ENCODE data around the gene GLO1. TPM values are rescaled to one million over a fixed set of nuclear protein-coding genes. Genes with fewer than 3 reads are reported as not detected.
A peak's percentile ranks its signal among the peaks of the same experiment; 100 is the strongest.

Gene GLO1
- total RNA-seq, 4 donors from 2014 or later: 43.5 to 124 (median 80.7) TPM

DNA sequence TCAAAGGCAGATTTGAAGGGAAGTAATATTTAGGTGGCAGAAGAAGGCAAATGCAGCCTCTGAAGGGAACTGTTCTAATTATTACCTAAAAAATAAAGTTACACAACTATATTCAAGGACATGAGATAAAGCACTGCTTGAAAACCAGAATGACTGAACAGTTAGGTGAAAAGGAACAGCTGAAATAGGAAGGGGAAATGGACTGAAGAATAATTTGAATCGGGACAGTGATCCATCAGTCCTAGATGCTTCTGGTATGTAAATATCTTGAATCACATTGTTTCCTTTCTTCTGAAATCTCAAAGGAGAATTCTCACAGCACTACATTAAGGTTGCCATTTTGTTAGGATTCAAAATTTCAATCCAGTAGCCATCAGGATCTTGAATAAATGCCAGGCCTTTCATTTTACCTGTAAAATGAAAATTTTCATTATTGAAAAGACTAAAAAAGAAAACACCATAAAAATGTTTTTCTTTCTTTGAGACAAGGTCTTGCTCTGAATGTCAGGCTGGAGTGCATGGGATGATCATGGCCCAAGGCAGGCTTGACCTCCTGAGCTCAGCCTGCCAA, 25.9 kb downstream of the GLO1 start:
- 82% methylated on average over 1 of the region's 1 CpG for WGBS
- Histone ChIP-seq H3K4me3 (no peak overlapping the region), H3K36me3 (peaks cover 52% of the 10 kb centered on the region), H3K4me1 (no peaks in the 10 kb centered on the region), H3K9me3 (no peaks in the 10 kb centered on the region), H3K27me3 (no peaks in the 10 kb centered on the region), H3K27ac (no peak overlapping the region)
- TF ChIP-seq, protein P1, sequence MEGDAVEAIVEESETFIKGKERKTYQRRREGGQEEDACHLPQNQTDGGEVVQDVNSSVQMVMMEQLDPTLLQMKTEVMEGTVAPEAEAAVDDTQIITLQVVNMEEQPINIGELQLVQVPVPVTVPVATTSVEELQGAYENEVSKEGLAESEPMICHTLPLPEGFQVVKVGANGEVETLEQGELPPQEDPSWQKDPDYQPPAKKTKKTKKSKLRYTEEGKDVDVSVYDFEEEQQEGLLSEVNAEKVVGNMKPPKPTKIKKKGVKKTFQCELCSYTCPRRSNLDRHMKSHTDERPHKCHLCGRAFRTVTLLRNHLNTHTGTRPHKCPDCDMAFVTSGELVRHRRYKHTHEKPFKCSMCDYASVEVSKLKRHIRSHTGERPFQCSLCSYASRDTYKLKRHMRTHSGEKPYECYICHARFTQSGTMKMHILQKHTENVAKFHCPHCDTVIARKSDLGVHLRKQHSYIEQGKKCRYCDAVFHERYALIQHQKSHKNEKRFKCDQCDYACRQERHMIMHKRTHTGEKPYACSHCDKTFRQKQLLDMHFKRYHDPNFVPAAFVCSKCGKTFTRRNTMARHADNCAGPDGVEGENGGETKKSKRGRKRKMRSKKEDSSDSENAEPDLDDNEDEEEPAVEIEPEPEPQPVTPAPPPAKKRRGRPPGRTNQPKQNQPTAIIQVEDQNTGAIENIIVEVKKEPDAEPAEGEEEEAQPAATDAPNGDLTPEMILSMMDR (IDR thresholded peaks at IDR 0.05): no peak
- TF ChIP-seq POLR2A (IDR thresholded peaks at IDR 0.05): no peak
- DNase-seq (ENCODE audit: low spot score in 2 of 2): no peak

DNA sequence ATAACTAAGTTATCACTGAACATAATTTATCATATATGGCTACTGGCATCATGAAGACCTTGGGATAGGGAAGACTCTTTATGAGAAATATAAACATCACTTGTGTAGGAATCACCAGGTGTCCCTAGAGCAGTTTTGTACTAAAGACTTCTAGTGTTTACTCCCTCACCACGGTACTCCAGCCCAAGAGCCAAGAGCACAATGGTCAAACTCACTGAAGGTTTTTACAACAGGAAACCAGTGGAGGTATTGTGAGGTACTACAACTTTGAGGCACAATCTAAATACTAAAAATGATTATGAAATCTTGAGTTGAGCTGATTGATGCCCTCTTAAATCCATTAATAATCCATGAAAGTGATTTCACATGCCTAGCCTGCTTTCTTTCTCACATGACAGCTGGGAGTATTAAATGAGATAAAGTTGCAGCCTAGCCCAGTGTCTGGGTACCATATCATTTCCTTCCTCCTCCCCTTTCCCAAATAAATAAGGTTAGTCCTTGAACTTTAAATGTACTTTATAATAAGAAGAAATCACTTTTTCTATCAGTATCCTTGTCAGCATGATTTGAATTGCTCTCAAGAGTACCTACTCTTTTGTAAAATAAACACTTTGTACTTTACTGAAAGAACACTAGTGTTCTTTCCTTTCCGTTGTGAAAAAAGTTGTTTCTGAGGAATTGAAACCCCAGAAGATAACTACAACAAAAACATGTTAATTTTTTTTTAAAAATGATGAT, 26.5 kb downstream of the GLO1 start:
- no peaks in the 10 kb centered on the region for H3K27me3 ChIP-seq
- peaks cover 47% of the 10 kb centered on the region for H3K36me3 ChIP-seq
- H3K27ac ChIP-seq: no peak overlapping the region
- H3K9me3 ChIP-seq: no peaks in the 10 kb centered on the region
- H3K4me1 ChIP-seq: no peaks in the 10 kb centered on the region
- TF ChIP-seq, protein P1 (IDR thresholded peaks at IDR 0.05): no peak
- TF ChIP-seq POLR2AphosphoS5 (IDR thresholded peaks at IDR 0.05) (no peak), EP300 (IDR thresholded peaks at IDR 0.05) (no peak), POLR2A (IDR thresholded peaks at IDR 0.05) (no peak)
- H3K4me3 ChIP-seq: no peak overlapping the region
- no peak for DNase-seq (ENCODE audit: low spot score in 2 of 2)
- WGBS: 75% methylated on average over 2 of the region's 2 CpGs

DNA sequence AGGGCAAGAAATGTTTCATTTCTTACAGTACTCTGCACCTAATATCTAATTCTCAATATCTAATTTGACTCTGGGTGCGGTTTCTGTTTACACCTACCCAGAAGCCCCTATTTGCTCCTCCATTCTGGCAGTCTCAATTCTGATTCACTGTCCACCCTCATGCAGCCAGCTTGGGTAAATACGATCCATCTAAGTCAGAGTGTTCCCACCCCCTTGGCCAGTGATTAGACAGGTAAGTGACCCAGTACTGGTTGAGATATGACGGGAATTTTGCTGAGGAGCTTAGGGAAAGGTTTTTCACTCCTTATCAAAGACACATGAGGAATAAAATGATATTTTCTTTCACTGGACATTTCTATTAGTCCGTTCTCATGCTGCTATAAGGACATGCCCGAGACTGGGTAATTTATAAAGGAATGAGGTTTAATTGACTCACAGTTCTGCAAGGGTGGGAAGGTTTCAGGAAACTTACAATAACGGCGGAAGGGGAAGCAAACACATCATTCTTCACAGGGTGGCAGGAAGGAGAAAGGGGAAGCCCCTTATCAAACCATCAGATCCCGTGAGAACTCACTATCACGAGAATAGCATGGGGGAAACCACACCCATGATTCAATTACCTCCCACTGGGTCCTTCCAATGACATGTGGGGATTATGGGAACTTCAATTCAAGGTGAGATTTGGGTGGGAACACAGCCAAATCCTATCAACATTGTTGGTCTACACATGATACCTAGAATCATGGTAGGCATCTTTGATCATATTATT, 29.4 kb downstream of the GLO1 start:
- Histone ChIP-seq H3K9me3 (no peaks in the 10 kb centered on the region), H3K4me1 (no peaks in the 10 kb centered on the region), H3K4me3 (no peak overlapping the region), H3K36me3 (peaks cover 27% of the 10 kb centered on the region), H3K27ac (no peak overlapping the region), H3K27me3 (no peaks in the 10 kb centered on the region)
- no peak for DNase-seq (ENCODE audit: low spot score in 2 of 2)
- no peak for TF ChIP-seq POLR2A (IDR thresholded peaks at IDR 0.05)
- no peak for TF ChIP-seq EP300 (IDR thresholded peaks at IDR 0.05)
- TF ChIP-seq, protein P1 (IDR thresholded peaks at IDR 0.05): no peak
- no peak for TF ChIP-seq POLR2AphosphoS5 (IDR thresholded peaks at IDR 0.05)
- WGBS: 62% methylated on average over 9 of the region's 9 CpGs

DNA sequence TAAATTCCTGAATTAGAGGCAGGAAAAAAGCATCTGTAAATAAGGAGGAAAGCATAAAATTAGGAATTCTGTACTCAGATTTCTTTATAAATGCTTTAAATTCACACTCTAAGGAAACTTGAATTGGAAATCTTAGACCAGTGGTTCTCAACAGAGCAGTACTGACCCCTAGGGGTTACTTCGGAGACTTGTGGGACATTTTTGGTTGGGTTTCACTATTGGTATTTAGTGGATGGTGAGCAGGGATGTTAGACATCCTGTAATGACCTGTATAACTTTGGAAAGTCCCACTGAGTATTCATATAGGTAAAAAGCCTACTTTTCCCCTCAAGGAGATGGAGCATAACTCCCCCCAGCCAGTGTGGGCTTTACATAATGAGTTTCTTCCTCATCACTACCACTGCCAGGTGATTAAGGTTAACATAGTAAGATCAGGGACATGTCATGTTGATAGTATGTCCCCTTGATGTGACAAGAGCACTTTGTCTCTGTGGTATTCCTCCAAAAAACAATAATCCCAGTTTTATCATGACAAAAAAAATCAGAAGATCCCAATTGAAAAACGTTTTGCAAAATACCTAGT, 31.0 kb downstream of the GLO1 start:
- TF ChIP-seq, protein P1 (IDR thresholded peaks at IDR 0.05): peak; percentile 3 to 56
- no peak for TF ChIP-seq POLR2AphosphoS5 (IDR thresholded peaks at IDR 0.05)
- H3K4me1 ChIP-seq: no peaks in the 10 kb centered on the region
- H3K4me3 ChIP-seq: no peak overlapping the region
- H3K36me3 ChIP-seq: peaks cover 23% of the 10 kb centered on the region
- no peak for DNase-seq (ENCODE audit: low spot score in 2 of 2)
- H3K27me3 ChIP-seq: no peaks in the 10 kb centered on the region
- no peak overlapping the region for H3K27ac ChIP-seq
- no peaks in the 10 kb centered on the region for H3K9me3 ChIP-seq
- WGBS: 10% methylated on average over 2 of the region's 2 CpGs
